ENCODE measurements around the gene GLYATL2.

- no peak for TF ChIP-seq POLR2A (IDR thresholded peaks at IDR 0.05)
- no peak for TF ChIP-seq CTCF (IDR thresholded peaks at IDR 0.05)
Observed at GRCh38 chr11:58867556-58867955, 23.1 kb upstream of the GLYATL2 start.
